Ureter (tissue), 1 donor: ENCODE measurements around the gene ACBD5. TPM values are rescaled to one million over a fixed set of nuclear protein-coding genes. Genes with fewer than 3 reads are reported as not detected.
"Not testable (repeated sequence)": the region's sequence is repeated elsewhere in the genome, so short reads cannot be mapped to it uniquely, and the experiment has no call there.

Experiments used
- DNase-seq: peaks from one replicate; pipeline ENCODE4 v3.0.0-alpha.2; 2020; ENCODE audit warnings: low spot score
- total RNA-seq: library from RNA; stranded (reverse); gene quantifications from one replicate; pipeline ENCODE4 v1.2.4, GENCODE V29; 2023
- donor health status: DM: yes; HTN: yes; CAD: no.

ACBD5 gene
- total RNA-seq, 1 donor from 2014 or later: 24.8 TPM

DNA sequence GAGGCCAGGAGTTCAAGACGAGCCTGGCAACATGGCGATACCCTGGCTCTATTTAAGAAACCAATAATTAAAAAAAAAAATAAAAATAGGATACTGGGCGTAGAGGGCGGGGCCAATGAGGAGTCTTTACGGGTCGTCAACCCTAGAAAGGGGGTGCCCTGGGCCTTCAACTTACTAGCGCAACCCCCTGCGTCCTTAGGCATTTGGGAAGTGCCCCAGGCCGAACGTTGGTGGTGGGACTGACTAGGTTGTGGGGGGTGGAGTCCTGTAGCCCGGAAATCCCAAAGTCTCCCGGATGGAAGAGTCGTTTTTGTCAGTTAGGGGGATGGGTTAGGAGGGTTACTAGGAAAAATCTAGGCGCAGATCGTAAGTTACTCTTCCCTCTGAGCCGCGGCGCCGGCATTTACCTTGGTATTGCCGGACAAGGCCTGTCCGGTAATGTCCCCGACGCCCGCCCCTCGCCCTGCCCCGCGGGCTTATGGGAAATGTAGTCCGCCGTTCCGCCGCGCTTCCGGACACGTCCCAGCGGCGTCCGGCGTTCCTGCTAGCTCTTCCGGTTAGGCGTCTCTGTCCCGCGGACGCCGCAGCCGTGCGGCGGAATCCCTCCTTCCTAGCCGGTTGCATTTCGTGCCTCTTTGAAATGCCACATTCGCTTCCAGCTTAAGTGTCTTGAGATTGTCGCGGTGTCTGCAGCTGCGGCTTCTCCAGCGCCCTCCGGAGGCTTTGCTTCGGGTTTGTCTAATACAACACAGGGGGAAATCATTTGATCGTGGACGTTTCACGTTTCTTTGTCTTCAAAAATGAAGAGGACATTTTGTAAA is 1.3 kb upstream of the ACBD5 start:
- peak; percentile 95 for DNase-seq

- no peak for DNase-seq
These were observed 534 bp upstream of the ACBD5 start for GRCh38 chr10:27241010-27241651.

- not testable (repeated sequence) for DNase-seq
These were observed 3.1 kb downstream of the ACBD5 start for GRCh38 chr10:27237531-27237930.

DNA sequence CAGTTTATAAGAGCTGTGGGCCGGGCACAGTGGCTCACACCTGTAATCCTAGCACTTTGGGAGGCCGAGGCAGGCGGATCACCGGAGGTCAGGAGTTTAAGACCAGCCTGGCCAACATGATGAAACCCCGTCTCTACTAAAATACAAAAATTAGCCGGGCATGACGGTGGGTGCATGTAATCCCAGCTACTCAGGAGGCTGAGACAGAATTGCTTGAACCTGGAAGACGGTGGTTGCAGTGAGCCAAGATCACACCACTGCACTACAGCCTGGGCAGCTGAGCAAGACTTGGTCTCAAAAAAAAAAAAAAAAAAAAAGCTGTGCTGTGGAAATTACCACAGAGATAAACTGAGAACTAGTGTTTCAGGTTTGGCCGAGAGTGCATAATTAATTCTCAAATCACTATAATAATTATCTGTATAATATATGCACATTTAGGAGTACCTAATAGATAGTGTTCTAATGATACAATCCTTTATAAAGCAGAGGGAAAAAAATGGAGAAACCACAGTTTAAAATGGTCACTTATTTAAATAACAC is 3.9 kb downstream of the ACBD5 start:
- not testable (repeated sequence) for DNase-seq

GRCh38 chr10:27235706-27236105 is 4.9 kb downstream of the ACBD5 start:
- no peak for DNase-seq

DNA sequence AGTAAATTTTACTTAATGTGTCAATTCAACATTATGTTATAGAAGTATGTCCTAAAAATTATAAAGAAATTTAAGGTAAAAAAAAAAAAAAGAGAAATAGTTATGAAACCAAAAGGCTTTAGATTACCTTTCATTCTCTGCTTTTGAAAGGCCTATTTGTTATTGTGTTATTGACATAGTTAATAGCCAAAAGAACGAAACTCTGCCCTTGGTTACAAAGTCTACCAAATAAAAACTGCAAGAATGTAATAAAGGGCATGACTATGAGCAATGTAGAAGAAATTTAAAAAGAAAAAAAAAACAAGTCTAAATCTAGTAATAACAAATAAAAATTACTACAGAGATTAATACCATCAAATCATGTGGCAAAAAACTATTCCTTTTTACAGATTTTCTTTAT is 10.6 kb downstream of the ACBD5 start:
- DNase-seq: no peak

GRCh38 chr10:27225642-27226257 is 14.8 kb downstream of the ACBD5 start:
- DNase-seq: no peak

DNA sequence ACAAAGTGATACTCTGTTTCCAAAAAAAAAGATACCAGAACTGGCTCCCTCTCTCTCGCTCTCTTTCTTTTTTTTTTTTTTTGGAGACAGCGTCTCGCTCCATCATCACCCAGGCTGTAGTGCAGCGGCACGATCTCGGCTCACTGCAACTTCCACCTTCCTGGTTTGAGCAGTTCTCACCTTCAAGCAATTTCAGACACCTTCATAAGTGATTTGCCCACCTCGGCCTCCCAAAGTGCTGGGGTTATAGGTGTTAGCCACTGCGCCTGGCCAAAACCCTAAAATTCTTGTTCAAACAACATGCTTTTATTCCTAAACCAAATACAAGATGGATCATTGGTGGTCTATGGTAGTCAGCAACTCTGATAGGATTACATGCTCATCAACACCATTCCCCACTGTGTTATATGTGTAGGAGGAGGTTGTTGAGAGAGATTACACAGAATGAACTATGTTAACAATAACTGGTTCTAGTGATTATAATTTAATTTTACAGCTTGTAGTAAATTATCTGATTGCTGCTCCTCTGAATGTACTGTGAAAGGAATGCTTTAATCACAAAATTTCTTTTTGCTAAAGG is 15.5 kb downstream of the ACBD5 start:
- DNase-seq: no peak

GRCh38 chr10:27223964-27224363 is 16.6 kb downstream of the ACBD5 start:
- DNase-seq: no peak

DNA sequence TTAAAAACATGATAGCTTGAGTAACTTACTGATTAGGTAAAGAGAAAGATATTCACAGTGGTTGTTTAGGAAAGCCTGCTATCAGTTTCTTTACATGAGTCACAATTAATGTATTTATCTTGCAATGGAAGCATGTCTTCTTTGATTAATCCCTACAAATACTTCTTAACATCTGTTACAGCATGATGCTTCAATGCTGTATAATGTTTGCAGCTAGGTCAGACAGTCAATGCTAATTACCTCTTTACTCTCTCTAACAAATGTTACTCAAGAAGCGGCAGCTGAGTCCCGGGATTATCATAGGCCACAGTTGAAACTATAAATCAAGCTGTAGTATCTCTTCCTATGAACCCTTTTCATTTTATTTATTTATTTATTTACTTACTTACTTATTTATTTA is 33.2 kb downstream of the ACBD5 start:
- no peak for DNase-seq

GRCh38 chr10:27203806-27204205 is 36.8 kb downstream of the ACBD5 start:
- no peak for DNase-seq

DNA sequence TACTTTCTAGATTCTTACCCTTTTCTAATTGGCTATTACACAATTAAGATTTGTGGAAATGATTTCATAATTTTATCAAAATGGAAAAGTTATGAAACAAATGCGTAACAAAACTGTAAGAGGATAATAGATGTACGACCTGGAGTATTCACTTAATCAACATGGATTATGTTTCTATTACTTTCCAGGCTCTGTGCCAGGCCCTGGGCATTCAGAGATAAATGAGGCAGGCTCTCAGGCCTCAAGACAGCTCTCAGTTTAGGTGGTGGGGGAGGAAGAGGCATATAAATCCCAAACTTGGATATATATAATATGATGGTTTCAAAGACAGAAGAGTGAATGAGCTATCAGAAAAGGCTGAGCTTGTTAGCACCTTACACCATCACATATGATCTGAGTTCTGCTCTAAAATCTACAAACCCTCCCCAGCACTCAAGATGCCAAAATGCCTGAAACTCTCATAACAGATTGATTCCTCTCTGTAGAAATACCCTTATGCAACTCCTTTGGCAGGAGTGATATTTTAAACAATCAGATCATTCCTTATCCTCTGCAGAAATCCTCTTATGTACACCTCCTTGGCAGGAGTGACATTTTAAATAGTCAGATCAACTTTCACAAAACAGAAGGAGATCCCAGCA is 42.5 kb downstream of the ACBD5 start:
- no peak for DNase-seq

DNA sequence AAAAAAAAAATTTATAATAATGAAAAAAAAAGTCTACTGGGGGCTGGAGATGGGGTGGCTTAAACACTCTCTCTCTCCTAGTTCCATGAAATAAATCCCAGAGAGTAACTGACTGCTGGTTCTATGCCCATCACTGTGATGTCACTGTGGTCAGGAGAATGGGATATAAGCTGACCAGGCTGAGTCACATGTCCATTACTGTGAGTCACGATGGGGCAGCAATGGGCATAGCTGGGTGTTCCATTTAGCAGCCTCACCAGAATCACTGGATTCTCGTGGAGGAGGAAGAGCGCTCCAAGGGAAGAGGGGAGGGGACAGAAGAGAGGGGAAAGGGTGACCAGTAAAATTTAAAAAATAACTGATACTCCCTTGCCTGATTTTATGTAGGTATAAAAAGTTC is 48.3 kb downstream of the ACBD5 start:
- no peak for DNase-seq

DNA sequence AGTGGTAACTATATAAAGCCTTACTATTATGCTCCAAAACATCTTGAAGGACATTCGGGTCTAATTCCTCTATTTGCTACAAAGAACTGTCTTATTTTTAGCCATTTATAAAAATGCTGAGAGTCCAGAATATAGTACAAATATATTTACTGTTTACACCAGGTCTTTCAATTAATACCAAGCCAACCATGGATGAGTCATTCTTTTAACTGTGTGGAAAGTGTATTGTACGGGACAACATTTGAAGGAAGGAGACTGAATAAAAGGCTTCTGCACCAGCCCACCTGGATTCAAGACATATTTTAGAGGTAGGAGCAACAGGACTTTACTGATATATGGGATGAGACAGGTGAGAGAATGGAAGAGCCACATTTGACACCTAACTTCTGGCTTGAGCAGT is 50.1 kb downstream of the ACBD5 start:
- no peak for DNase-seq

DNA sequence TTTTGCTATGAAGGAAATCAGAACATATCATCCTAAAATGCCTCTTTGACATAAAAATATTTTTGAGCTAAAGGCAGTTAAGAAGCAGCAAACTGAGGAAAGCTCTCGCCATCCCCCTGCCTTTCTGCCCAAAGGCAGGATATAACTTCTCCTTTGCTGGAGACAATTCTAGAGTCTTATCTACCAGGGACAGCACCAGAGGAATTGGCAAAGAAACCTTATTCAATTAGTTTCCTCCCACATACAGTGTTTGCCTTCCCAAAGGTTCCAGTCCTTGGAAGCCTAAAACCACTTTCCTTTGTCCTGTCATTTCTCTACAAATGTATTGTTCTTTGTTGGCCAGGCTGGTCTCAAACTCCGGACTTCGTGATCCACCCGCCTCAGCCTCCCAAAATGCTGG is 51.7 kb downstream of the ACBD5 start:
- DNase-seq: no peak

DNA sequence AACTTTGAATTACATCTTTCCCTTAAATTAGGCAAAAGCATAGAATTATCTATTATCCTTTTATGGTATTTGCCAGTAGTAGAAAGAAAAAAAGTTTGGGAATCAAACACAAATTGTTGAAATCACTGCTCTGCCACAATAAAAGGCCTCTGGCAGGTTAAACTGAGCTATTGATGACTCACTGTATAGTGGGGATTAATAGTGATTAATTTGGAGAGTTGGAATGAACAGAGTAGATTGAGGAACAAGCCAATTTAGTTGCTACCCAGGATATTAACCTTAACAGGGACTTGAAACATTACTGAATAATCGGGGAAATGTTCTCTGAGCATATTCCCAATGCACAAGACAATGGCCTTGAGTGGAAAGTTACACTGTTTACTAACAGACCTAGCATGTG is 52.3 kb downstream of the ACBD5 start:
- DNase-seq: no peak

- DNase-seq: no peak
These were observed 70.7 kb downstream of the ACBD5 start for GRCh38 chr10:27169849-27170248.

DNA sequence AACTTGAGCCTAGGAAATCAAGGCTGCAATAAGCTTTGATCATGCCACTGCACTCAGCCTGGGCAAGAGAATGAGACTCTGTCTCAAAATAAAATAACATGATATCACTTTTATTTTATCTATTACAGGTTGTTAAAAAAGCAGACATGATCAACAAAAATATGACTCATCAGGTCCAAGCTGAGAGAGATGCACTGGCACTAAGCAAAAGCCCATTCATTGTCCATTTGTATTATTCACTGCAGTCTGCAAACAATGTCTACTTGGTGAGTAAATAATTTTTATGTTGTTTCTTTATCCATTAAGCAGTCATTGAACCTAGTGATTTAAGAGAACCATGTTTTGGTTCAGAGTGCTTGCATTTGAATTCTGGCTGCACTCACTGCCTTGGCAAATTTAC is 82.2 kb downstream of the ACBD5 start:
- DNase-seq: no peak

- DNase-seq: no peak
These were observed 83.4 kb downstream of the ACBD5 start for GRCh38 chr10:27157150-27157549.

DNA sequence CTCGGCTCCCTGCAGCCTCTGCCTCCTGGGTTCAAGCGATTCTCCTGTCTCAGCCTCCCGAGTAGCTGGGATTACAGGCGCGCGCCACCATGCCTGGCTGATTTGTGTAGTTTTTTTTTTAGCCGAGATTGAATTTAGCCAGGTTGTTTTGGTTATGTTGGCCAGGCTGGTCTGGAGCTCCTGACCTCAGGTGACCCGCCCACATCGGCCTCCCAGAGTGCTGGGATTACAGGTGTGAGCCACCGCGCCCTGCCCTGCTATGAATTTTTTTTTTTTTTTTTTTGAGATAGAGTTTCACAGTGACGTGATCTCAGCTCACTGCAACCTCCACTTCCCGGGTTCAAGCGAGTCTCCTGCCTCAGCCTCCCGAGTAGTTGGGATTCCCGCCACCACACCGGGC is 84.0 kb downstream of the ACBD5 start:
- not testable (repeated sequence) for DNase-seq

DNA sequence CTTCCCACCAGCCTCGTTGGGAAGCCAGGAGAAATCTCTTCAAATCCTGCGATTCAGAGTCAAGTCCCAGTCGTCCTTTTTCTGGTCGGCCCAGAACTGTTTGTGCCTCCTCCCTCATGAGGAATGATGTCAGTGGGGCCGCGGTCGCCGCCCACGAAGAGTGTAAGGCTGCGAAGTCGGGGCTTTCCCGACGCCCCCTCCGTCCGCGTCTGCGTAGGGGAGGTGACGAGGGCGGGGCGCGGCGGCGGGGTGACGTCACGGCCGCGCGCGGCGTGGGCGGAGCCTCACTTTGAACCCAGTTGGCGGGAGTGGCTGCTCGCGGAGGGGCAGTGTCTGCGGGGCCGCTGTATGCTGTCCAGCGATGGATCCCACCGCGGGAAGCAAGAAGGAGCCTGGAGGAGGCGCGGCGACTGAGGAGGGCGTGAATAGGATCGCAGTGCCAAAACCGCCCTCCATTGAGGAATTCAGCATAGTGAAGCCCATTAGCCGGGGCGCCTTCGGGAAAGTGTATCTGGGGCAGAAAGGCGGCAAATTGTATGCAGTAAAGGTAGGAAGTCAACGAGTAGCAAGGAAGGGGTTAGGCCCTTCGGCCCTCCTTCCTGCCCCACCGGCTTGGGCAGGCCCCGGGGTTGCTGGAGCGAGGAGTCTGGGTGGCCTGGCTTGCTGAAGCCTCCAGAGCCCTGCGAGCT is 85.4 kb downstream of the ACBD5 start, which contains the start of gene MASTL:
TSS of gene MASTL (plus strand) at position 287 of the 689 bp plus-strand sequence. CDS start at position 362, 75 bp downstream.
- peak; percentile 94 for DNase-seq
